ENCODE measurements around the gene FANCM. TPM values are rescaled to one million over a fixed set of nuclear protein-coding genes. Genes with fewer than 3 reads are reported as not detected.
"Not testable (repeated sequence)": the region's sequence is repeated elsewhere in the genome, so short reads cannot be mapped to it uniquely, and the experiment has no call there.

Gene FANCM
- total RNA-seq, 1 donor = 6.2 TPM

DNA sequence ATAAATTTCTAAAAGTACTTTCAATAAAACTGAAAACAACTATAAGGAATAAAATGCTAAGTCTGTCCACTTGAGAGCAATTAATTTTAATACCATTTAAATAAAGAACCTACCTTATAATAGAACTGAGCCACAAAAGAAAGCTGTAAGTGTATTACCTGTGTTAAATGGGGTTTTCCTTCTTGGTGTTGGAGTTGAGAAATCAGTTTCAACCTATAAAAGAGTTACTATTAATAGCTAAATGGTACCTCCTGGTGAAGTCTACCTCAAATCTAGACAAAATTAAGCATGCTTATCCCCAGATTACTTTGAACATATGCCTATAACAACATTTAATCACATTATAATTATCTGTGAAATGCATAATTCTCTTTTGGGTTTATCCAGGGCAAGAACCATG lies 68.5 kb downstream of the FANCM start:
- Histone ChIP-seq H2AFZ (ENCODE audit: low read length) (no peak overlapping the region), H3K36me3 (ENCODE audit: insufficient read depth, low read length) (peaks cover 9% of the 10 kb centered on the region), H4K20me1 (ENCODE audit: insufficient read depth, low read length) (no peaks in the 10 kb centered on the region), H3K4me2 (ENCODE audit: insufficient read depth, low read length) (no peak overlapping the region), H3K27ac (ENCODE audit: low read depth, low read length) (no peak overlapping the region), H3K79me2 (ENCODE audit: insufficient read depth, low read length) (no peaks in the 10 kb centered on the region), H3K4me1 (ENCODE audit: insufficient read depth, low read length) (peaks cover 5% of the 10 kb centered on the region), H3K4me3 (ENCODE audit: insufficient read depth, low read length) (no peak overlapping the region), H3K9me3 (ENCODE audit: low read depth, low read length) (no peaks in the 10 kb centered on the region), H3K27me3 (ENCODE audit: insufficient read depth, low read length) (no peaks in the 10 kb centered on the region)
- TF ChIP-seq, protein P1, sequence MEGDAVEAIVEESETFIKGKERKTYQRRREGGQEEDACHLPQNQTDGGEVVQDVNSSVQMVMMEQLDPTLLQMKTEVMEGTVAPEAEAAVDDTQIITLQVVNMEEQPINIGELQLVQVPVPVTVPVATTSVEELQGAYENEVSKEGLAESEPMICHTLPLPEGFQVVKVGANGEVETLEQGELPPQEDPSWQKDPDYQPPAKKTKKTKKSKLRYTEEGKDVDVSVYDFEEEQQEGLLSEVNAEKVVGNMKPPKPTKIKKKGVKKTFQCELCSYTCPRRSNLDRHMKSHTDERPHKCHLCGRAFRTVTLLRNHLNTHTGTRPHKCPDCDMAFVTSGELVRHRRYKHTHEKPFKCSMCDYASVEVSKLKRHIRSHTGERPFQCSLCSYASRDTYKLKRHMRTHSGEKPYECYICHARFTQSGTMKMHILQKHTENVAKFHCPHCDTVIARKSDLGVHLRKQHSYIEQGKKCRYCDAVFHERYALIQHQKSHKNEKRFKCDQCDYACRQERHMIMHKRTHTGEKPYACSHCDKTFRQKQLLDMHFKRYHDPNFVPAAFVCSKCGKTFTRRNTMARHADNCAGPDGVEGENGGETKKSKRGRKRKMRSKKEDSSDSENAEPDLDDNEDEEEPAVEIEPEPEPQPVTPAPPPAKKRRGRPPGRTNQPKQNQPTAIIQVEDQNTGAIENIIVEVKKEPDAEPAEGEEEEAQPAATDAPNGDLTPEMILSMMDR (IDR thresholded peaks at IDR 0.05; ENCODE audit: extremely low read depth, low read depth, low read length) = no peak
- no peak for DNase-seq (ENCODE audit: insufficient read length, low spot score, missing footprints)

DNA sequence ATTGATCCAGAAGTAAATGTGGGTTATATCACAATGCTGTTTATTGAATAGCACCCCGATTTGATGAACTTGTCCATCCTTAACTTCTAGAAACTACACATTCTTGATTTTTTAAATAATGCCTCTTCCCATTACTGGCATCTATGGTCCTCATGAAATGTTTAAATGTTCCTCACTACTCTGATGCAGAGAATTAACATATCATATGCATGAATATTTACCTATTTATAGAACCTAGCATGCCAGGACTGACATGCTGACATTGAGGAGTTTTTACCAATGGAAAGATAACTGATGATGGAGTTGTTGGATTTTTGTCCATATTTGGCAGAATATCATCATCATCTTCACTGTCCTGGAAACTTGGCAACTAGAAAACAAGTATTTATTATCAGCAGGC lies 74.4 kb downstream of the FANCM start:
- TF ChIP-seq, protein P1 (IDR thresholded peaks at IDR 0.05; ENCODE audit: extremely low read depth, low read depth, low read length) = no peak
- H3K4me1 ChIP-seq (ENCODE audit: insufficient read depth, low read length) = no peaks in the 10 kb centered on the region
- peaks cover 30% of the 10 kb centered on the region for H3K36me3 ChIP-seq (ENCODE audit: insufficient read depth, low read length)
- no peak for DNase-seq (ENCODE audit: insufficient read length, low spot score, missing footprints)
- no peaks in the 10 kb centered on the region for H3K9me3 ChIP-seq (ENCODE audit: low read depth, low read length)
- H2AFZ ChIP-seq (ENCODE audit: low read length) = no peak overlapping the region
- no peaks in the 10 kb centered on the region for H3K27me3 ChIP-seq (ENCODE audit: insufficient read depth, low read length)
- no peaks in the 10 kb centered on the region for H3K79me2 ChIP-seq (ENCODE audit: insufficient read depth, low read length)
- no peak overlapping the region for H3K4me2 ChIP-seq (ENCODE audit: insufficient read depth, low read length)
- no peak overlapping the region for H3K27ac ChIP-seq (ENCODE audit: low read depth, low read length)
- no peak overlapping the region for H3K4me3 ChIP-seq (ENCODE audit: insufficient read depth, low read length)
- no peaks in the 10 kb centered on the region for H4K20me1 ChIP-seq (ENCODE audit: insufficient read depth, low read length)

DNA sequence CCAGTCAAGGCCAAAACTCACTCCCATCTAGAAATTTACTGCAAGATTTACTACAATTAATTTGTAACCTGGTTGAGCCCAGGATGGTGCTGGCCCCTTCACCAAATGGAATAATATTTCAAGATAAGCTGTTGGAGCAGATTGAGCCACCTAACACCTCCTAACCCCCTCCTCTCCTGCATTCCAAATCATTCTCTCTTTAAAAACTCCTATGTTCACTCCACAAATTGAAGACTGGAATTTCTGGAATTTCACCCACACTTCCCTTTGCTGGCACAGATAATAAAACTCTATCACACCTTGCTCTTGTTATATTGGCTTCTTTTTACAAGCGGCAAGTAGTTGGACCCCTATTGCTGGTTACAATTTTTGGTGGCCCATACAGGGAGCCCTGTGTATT lies 75.6 kb downstream of the FANCM start:
- TF ChIP-seq, protein P1 (IDR thresholded peaks at IDR 0.05; ENCODE audit: extremely low read depth, low read depth, low read length) = no peak
- no peaks in the 10 kb centered on the region for H4K20me1 ChIP-seq (ENCODE audit: insufficient read depth, low read length)

DNA sequence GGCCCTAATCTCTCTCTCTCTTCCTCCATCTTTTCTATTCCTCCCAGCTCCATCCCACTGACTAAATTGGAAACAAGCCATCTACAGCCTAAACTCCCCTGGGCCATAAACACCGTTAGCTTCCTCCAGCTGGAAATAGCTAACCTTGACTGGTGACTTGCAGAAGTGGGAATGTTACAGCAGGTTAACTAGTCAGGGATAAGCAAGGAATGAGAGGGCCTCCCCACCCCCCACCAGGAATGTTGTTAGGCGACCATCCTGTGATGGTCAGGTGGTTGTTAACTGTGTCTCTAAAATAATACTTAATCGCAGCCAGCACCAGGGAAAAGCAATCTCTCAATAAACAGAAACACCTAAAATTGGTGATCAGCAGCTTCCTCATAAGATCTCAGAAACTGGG lies 76.5 kb downstream of the FANCM start:
- no peaks in the 10 kb centered on the region for H4K20me1 ChIP-seq (ENCODE audit: insufficient read depth, low read length)
- no peaks in the 10 kb centered on the region for H3K9me3 ChIP-seq (ENCODE audit: low read depth, low read length)
- peaks cover 24% of the 10 kb centered on the region for H3K36me3 ChIP-seq (ENCODE audit: insufficient read depth, low read length)
- no peaks in the 10 kb centered on the region for H3K4me1 ChIP-seq (ENCODE audit: insufficient read depth, low read length)
- H3K27ac ChIP-seq (ENCODE audit: low read depth, low read length) = no peak overlapping the region
- H3K4me2 ChIP-seq (ENCODE audit: insufficient read depth, low read length) = no peak overlapping the region
- no peak overlapping the region for H3K4me3 ChIP-seq (ENCODE audit: insufficient read depth, low read length)
- DNase-seq (ENCODE audit: insufficient read length, low spot score, missing footprints) = no peak
- H3K79me2 ChIP-seq (ENCODE audit: insufficient read depth, low read length) = no peaks in the 10 kb centered on the region
- H2AFZ ChIP-seq (ENCODE audit: low read length) = no peak overlapping the region
- no peaks in the 10 kb centered on the region for H3K27me3 ChIP-seq (ENCODE audit: insufficient read depth, low read length)
- TF ChIP-seq, protein P1 (IDR thresholded peaks at IDR 0.05; ENCODE audit: extremely low read depth, low read depth, low read length) = no peak

More for the DNA sequence above, 75.6 kb downstream of the FANCM start:
- Histone ChIP-seq H3K27me3 (ENCODE audit: insufficient read depth, low read length) (no peaks in the 10 kb centered on the region), H3K79me2 (ENCODE audit: insufficient read depth, low read length) (no peaks in the 10 kb centered on the region), H3K4me3 (ENCODE audit: insufficient read depth, low read length) (no peak overlapping the region), H3K4me1 (ENCODE audit: insufficient read depth, low read length) (no peaks in the 10 kb centered on the region), H3K4me2 (ENCODE audit: insufficient read depth, low read length) (no peak overlapping the region), H3K36me3 (ENCODE audit: insufficient read depth, low read length) (peaks cover 25% of the 10 kb centered on the region), H2AFZ (ENCODE audit: low read length) (no peak overlapping the region), H3K27ac (ENCODE audit: low read depth, low read length) (no peak overlapping the region), H3K9me3 (ENCODE audit: low read depth, low read length) (no peaks in the 10 kb centered on the region)
- no peak for DNase-seq (ENCODE audit: insufficient read length, low spot score, missing footprints)

DNA sequence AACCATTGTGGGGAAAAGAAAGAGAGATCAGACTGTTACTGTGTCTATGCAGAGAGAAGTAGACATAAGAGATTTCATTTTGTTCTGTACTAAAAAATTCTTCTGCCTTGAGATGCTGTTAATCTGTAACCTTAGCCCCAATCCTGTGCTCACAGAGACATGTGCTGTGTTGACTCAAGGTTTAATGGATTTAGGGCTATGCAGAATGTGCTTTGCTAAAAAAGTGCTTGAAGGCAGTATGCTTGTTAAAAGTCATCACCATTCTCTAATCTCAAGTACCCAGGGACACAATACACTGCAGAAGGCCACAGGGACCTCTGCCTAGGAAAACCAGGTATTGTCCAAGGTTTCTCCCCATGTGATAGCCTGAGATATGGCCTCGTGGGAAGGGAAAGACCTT lies 78.0 kb downstream of the FANCM start:
- H3K4me1 ChIP-seq (ENCODE audit: insufficient read depth, low read length); H3K27ac ChIP-seq (ENCODE audit: low read depth, low read length); DNase-seq (ENCODE audit: insufficient read length, low spot score, missing footprints); H2AFZ ChIP-seq (ENCODE audit: low read length); H4K20me1 ChIP-seq (ENCODE audit: insufficient read depth, low read length); H3K79me2 ChIP-seq (ENCODE audit: insufficient read depth, low read length); H3K9me3 ChIP-seq (ENCODE audit: low read depth, low read length); H3K4me2 ChIP-seq (ENCODE audit: insufficient read depth, low read length); H3K27me3 ChIP-seq (ENCODE audit: insufficient read depth, low read length); H3K4me3 ChIP-seq (ENCODE audit: insufficient read depth, low read length): not testable (repeated sequence)
- H3K36me3 ChIP-seq (ENCODE audit: insufficient read depth, low read length) = peaks cover 33% of the 10 kb centered on the region

DNA sequence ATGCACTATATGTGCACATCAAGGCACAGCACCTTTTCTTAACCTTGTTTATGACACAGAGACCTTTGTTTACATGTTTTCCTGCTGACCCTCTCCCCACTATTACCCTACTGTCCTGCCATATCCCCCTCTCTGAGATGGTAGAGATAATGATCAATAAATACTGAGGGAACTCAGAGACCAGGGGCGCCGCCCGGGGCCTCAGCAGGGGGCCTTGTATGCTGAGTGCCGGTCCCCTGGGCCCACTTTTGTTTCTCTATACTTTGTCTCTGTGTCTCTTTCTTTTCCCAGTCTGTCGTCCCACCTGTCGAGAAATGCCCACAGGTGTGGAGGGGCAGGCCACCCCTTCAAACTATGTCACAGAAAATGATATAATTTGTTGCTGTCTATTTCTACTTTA lies 78.6 kb downstream of the FANCM start:
- peaks cover 33% of the 10 kb centered on the region for H3K36me3 ChIP-seq (ENCODE audit: insufficient read depth, low read length)
- not testable (repeated sequence) for H3K79me2 ChIP-seq (ENCODE audit: insufficient read depth, low read length); DNase-seq (ENCODE audit: insufficient read length, low spot score, missing footprints); H3K4me3 ChIP-seq (ENCODE audit: insufficient read depth, low read length); H3K27me3 ChIP-seq (ENCODE audit: insufficient read depth, low read length); H4K20me1 ChIP-seq (ENCODE audit: insufficient read depth, low read length); H3K4me1 ChIP-seq (ENCODE audit: insufficient read depth, low read length); H3K27ac ChIP-seq (ENCODE audit: low read depth, low read length); H2AFZ ChIP-seq (ENCODE audit: low read length); H3K4me2 ChIP-seq (ENCODE audit: insufficient read depth, low read length); H3K9me3 ChIP-seq (ENCODE audit: low read depth, low read length)

All from osteoblast (primary cell).